Lung (tissue), 12 donors: ENCODE results near the gene GPR137B. TPM values are rescaled to one million over a fixed set of nuclear protein-coding genes. Genes with fewer than 3 reads are reported as not detected.
A peak's percentile ranks its signal among the peaks of the same experiment; 100 is the strongest.

ENCODE experiments used
- ATAC-seq: fragments of 200-7000 bp; cut with Tn5 transposase; one replicate; pipeline ENCODE4 v1.9.1; 2020; ENCODE audit warnings: moderate number of reproducible peaks; ENCODE audit not compliant: insufficient read depth, low FRiP score
- DNase-seq, 3 donors: peaks; one replicate each; pipeline ENCODE4 v3.0.0-alpha.2; 2013 to 2017
- H3K27ac ChIP-seq, 2 donors: one replicate each; pipeline ENCODE4 v1.5.1; 2013; ENCODE audit warnings: mild to moderate bottlenecking in 2 of 2, moderate library complexity in 2 of 2, control low read depth in 1 of 2, inconsistent platforms in 1 of 2, low read depth in 1 of 2, low read length in 1 of 2
- H3K27me3 ChIP-seq, 3 donors: one replicate each; pipeline ENCODE4 v1.5.1; 2013; ENCODE audit warnings: low read length in 2 of 3; ENCODE audit not compliant: control insufficient read depth in 3 of 3, insufficient read depth in 3 of 3
- H3K36me3 ChIP-seq, 4 donors: one replicate each; pipeline ENCODE4 v1.5.1; 2013; ENCODE audit warnings: low read length in 4 of 4, mild to moderate bottlenecking in 1 of 4, moderate library complexity in 1 of 4; ENCODE audit not compliant: control insufficient read depth in 4 of 4, insufficient read depth in 4 of 4
- H3K4me1 ChIP-seq, 5 donors: one replicate each; pipeline ENCODE4 v1.5.1; 2013; ENCODE audit warnings: low read length in 5 of 5, mild to moderate bottlenecking in 2 of 5, moderate library complexity in 1 of 5; ENCODE audit not compliant: control insufficient read depth in 5 of 5, insufficient read depth in 5 of 5
- H3K4me3 ChIP-seq: one replicate; pipeline ENCODE4 v1.5.1; 2013; ENCODE audit warnings: mild to moderate bottlenecking, control low read depth, moderate library complexity
- H3K9ac ChIP-seq, 2 donors: one replicate each; pipeline ENCODE4 v1.5.1; 2013; ENCODE audit warnings: low read length in 2 of 2, control low read depth in 1 of 2; ENCODE audit not compliant: insufficient read depth in 1 of 2
- H3K9me3 ChIP-seq, 4 donors: one replicate each; pipeline ENCODE4 v1.5.1; 2013; ENCODE audit warnings: low read length in 3 of 4, mild to moderate bottlenecking in 1 of 4, moderate library complexity in 1 of 4; ENCODE audit not compliant: control insufficient read depth in 4 of 4, insufficient read depth in 3 of 4
- CTCF ChIP-seq: IDR thresholded peaks from 2 replicates; pipeline ENCODE4 v1.5.1; 2012; ENCODE audit warnings: mild to moderate bottlenecking; ENCODE audit errors: control extremely low read depth, extremely low read depth
- WGBS, 2 donors: extraction: QIAGEN DNeasy Blood & Tissue Kit; methylation state at CpG; one replicate each; pipeline ENCODE4 v1.1.7; 2013; 5-methylcytosine and 5-hydroxymethylcytosine counted together
- polyA plus RNA-seq, 2 donors: library from polyadenylated mRNA; stranded (reverse); fragments of 200-250 nt; gene quantifications; one replicate each; pipeline ENCODE4 v1.2.1, GENCODE V29; 2013
- total RNA-seq, 2 donors: library from RNA; depleted of rRNA in 1 of 2; stranded (reverse); fragments of >200 nt in 1 of 2; gene quantifications; one replicate each; pipeline ENCODE4 v1.2.1, GENCODE V29; 2014 to 2021
- donor health status: control.
- donor health status: control.
- donor health status: Bipolar disorder and iron deficiency.
- donor health status: healthy.
- donor health status: DM: yes; HTN: yes; CAD: no.

Gene GPR137B
- total and polyA plus RNA-seq, 4 donors, result 7.0 to 31.0 (median 19.1) TPM

GRCh38 chr1:236168716-236169429 is 26.5 kb downstream of the GPR137B start:
- peak overlapping the region in 1 of 2 donors; percentile 48 for H3K27ac ChIP-seq
- 68 to 70% methylated on average over 10 of the region's 10 CpGs for WGBS, 2 donors
- peak; percentile 62 for ATAC-seq

GRCh38 chr1:236172041-236172579 is 29.8 kb downstream of the GPR137B start:
- DNase-seq, result no peak

More at GRCh38 chr1:236168716-236169429, 26.5 kb downstream of the GPR137B start:
- no peak for TF ChIP-seq CTCF
- Histone ChIP-seq H3K36me3 (no peaks in the 10 kb centered on the region), H3K9ac (no peak overlapping the region), H3K4me1 (peaks cover 0 to 7% (median 0%) of the 10 kb centered on the region in 5 donors), H3K27me3 (no peaks in the 10 kb centered on the region), H3K9me3 (peaks cover 0 to 2% (median 0%) of the 10 kb centered on the region in 4 donors), H3K4me3 (no peak overlapping the region)
- peak in 2 of 3 donors; percentile 18 to 35 for DNase-seq

GRCh38 chr1:236173174-236173767 is 30.9 kb downstream of the GPR137B start:
- DNase-seq (no peak), ATAC-seq (no peak)
- H3K4me3 ChIP-seq, result no peak overlapping the region
- H3K27ac ChIP-seq, result no peak overlapping the region
- peaks cover 0 to 12% (median 7%) of the 10 kb centered on the region in 5 donors for H3K4me1 ChIP-seq
- no peaks in the 10 kb centered on the region for H3K27me3 ChIP-seq
- no peak for TF ChIP-seq CTCF
- H3K9me3 ChIP-seq, result peaks cover 0 to 2% (median 0%) of the 10 kb centered on the region in 4 donors
- 76 to 79% methylated on average over 5 of the region's 5 CpGs for WGBS, 2 donors
- peaks cover 0 to 4% (median 0%) of the 10 kb centered on the region in 4 donors for H3K36me3 ChIP-seq
- no peak overlapping the region for H3K9ac ChIP-seq

More at GRCh38 chr1:236172041-236172579, 29.8 kb downstream of the GPR137B start:
- no peak for ATAC-seq
- peaks cover 0 to 12% (median 7%) of the 10 kb centered on the region in 5 donors for H3K4me1 ChIP-seq
- H3K27ac ChIP-seq, result no peak overlapping the region
- H3K4me3 ChIP-seq, result no peak overlapping the region
- no peaks in the 10 kb centered on the region for H3K36me3 ChIP-seq
- H3K9me3 ChIP-seq, result peaks cover 0 to 2% (median 0%) of the 10 kb centered on the region in 4 donors
- H3K27me3 ChIP-seq, result no peaks in the 10 kb centered on the region
- no peak for TF ChIP-seq CTCF
- no peak overlapping the region for H3K9ac ChIP-seq
